GM23248 (cell line): ENCODE data around the gene FN3KRP.

Experiments
- EZH2 ChIP-seq: fragments of 200-600 bp; sonication (generic); IDR thresholded peaks from 2 replicates; pipeline ENCODE4 v1.6.1; 2018; ENCODE audit warnings: antibody characterized with exemption, mild to moderate bottlenecking; ENCODE audit not compliant: insufficient read depth, poor library complexity, severe bottlenecking
- EZH2phosphoT487 ChIP-seq: fragments of 200-600 bp; sonication (generic); IDR thresholded peaks from 2 replicates; pipeline ENCODE4 v1.6.1; 2018; ENCODE audit warnings: antibody characterized with exemption, moderate library complexity, mild to moderate bottlenecking, low read depth; ENCODE audit not compliant: insufficient read depth

DNA sequence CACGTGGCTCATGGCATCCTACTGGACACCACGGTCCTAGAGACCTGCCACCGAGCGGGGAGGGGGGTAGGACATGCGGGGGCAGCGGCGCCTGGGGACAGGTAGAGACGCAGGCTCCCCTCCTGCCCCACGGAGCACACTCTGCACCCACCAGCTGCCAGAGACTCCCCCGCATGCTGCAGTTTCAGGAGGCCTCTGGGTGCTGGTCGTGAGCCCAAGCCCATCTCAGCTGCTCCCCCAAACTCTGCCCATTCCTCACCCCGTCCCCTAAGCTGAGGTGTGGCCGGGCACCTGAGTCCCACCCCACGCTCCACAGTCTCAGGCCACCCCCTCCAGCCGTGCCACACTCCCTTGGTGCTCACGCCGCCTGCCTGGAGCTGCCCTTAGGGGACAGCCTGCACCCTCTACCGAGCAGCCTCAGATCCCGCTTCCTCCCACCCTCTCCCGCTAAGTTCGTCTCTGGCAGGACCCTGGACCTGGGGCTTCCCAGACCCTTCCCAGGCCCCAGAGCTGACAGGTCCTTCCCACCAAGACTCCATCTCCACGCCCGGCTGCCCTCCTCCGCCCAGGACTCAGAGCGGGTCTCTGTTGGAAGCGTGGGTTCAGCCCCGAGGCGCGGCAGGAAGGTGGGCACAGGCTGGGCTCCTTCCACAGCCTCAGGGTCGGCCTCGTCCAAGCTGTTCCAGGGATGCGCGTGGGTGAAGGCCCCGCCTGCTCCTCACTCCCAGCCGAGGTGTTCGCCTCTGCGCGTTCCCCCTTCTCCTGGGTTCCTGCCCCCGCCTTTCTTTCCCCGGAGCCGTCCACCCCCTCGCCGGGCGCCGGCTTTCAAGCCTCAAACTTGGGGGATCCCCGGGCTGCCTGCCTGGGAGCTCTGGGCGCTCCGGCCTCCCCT is 19.3 kb upstream of the FN3KRP start:
- TF ChIP-seq EZH2phosphoT487 (no peak), EZH2 (no peak)
